IMR-90 (cell line): ENCODE results near the gene LEPROT. TPM values are rescaled to one million over a fixed set of nuclear protein-coding genes. Genes with fewer than 3 reads are reported as not detected.
A peak's percentile ranks its signal among the peaks of the same experiment; 100 is the strongest.

ENCODE experiments used
- ATAC-seq: fragments of 200-7000 bp; cut with Tn5 transposase; 2 replicates; pipeline ENCODE4 v1.9.1; 2020; ENCODE audit warnings: low read depth, mild to moderate bottlenecking, moderate library complexity
- BruUV-seq: library from RNA; stranded (reverse); fragments of 400-500 nt; replicated peaks from 2 replicates; lab custom pipeline; 2021; lab: Mats Ljungman, UMichigan
- CTCF ChIA-PET: fragments of 300-600 bp; formaldehyde crosslinking; extraction: SDS; loops from one replicate; lab custom pipeline; 2021; ENCODE audit warnings: antibody characterized with exemption; lab: Yijun Ruan, JAX
- POLR2A ChIA-PET: fragments of 300-600 bp; sonication (Branson Sonifier 250); formaldehyde crosslinking; loops from one replicate; lab custom pipeline; 2022; ENCODE audit warnings: antibody characterized with exemption; ENCODE audit not compliant: unreplicated experiment; lab: Charles Lee
- DNase-seq: peaks from one replicate; pipeline ENCODE4 v3.0.0; 2013
- H2AFZ ChIP-seq: replicated peaks from 2 replicates; pipeline ENCODE3; 2013; ENCODE audit warnings: low read length, mild to moderate bottlenecking; ENCODE audit not compliant: poor library complexity
- H2AK5ac ChIP-seq: 2 replicates; pipeline ENCODE4 v1.6.1; 2013; ENCODE audit warnings: low read depth, low read length, inconsistent platforms
- H2AK9ac ChIP-seq: replicated peaks from 2 replicates; pipeline ENCODE3; 2013; ENCODE audit warnings: mild to moderate bottlenecking, low read depth, low read length, moderate library complexity; ENCODE audit not compliant: poor library complexity
- H2BK120ac ChIP-seq: 2 replicates; pipeline ENCODE4 v1.6.1; 2013; ENCODE audit warnings: low read depth, low read length, inconsistent platforms
- H2BK15ac ChIP-seq: 3 replicates; pipeline ENCODE4 v1.6.1; 2013; ENCODE audit warnings: low read depth, low read length, inconsistent platforms
- H2BK20ac ChIP-seq: 2 replicates; pipeline ENCODE4 v1.6.1; 2013; ENCODE audit warnings: low read depth, mild to moderate bottlenecking, inconsistent platforms, low read length, moderate library complexity
- H2BK5ac ChIP-seq: 2 replicates; pipeline ENCODE4 v1.6.1; 2013; ENCODE audit warnings: mild to moderate bottlenecking, low read depth, low read length, inconsistent platforms; ENCODE audit not compliant: poor library complexity, severe bottlenecking
- H3K14ac ChIP-seq: replicated peaks from 2 replicates; pipeline ENCODE4 v1.6.1; 2013; ENCODE audit warnings: low read depth, low read length, inconsistent platforms
- H3K18ac ChIP-seq: 2 replicates; pipeline ENCODE4 v1.6.1; 2013; ENCODE audit warnings: low read depth, low read length, control low read depth
- H3K23ac ChIP-seq: 2 replicates; pipeline ENCODE4 v1.6.1; 2013; ENCODE audit warnings: low read depth, low read length, inconsistent platforms
- H3K27ac ChIP-seq: 2 replicates; pipeline ENCODE4 v1.5.1; 2013; ENCODE audit warnings: mild to moderate bottlenecking, control low read depth, low read length; ENCODE audit not compliant: insufficient read depth
- H3K27me3 ChIP-seq: 2 replicates; pipeline ENCODE4 v1.6.1; 2013; ENCODE audit warnings: low read length; ENCODE audit not compliant: control insufficient read depth, insufficient read depth
- H3K36me3 ChIP-seq: 2 replicates; pipeline ENCODE4 v1.6.1; 2013; ENCODE audit warnings: low read length, mixed read lengths; ENCODE audit not compliant: control insufficient read depth, insufficient read depth
- H3K4ac ChIP-seq: 2 replicates; pipeline ENCODE4 v1.6.1; 2013; ENCODE audit warnings: low read depth, low read length, inconsistent platforms
- H3K4me1 ChIP-seq: 2 replicates; pipeline ENCODE4 v1.6.1; 2013; ENCODE audit warnings: low read length, mixed read lengths; ENCODE audit not compliant: control insufficient read depth, insufficient read depth
- H3K4me2 ChIP-seq: 2 replicates; pipeline ENCODE4 v1.6.1; 2013; ENCODE audit warnings: low read depth, mild to moderate bottlenecking, control low read depth, low read length, moderate library complexity
- H3K4me3 ChIP-seq: 2 replicates; pipeline ENCODE4 v1.5.1; 2013; ENCODE audit warnings: low read depth, mild to moderate bottlenecking, control low read depth, low read length, moderate library complexity; ENCODE audit not compliant: insufficient read depth
- H3K56ac ChIP-seq: 2 replicates; pipeline ENCODE4 v1.6.1; 2013; ENCODE audit warnings: low read length, inconsistent platforms; ENCODE audit not compliant: insufficient read depth; ENCODE audit errors: extremely low read depth
- H3K79me1 ChIP-seq, 2 experiments: 2 replicates each; pipeline ENCODE4 v1.6.1; 2013; ENCODE audit warnings: low read length in 2 of 2, inconsistent platforms in 1 of 2, low read depth in 1 of 2
- H3K9ac ChIP-seq: 2 replicates; pipeline ENCODE4 v1.6.1; 2013; ENCODE audit warnings: low read depth, low read length, control low read depth
- H3K9me1 ChIP-seq: 2 replicates; pipeline ENCODE4 v1.6.1; 2013; ENCODE audit warnings: low read length, inconsistent platforms; ENCODE audit not compliant: insufficient read depth
- H3K9me3 ChIP-seq: 2 replicates; pipeline ENCODE4 v1.6.1; 2013; ENCODE audit warnings: low read length; ENCODE audit not compliant: control insufficient read depth, insufficient read depth
- H4K20me1 ChIP-seq: 2 replicates; pipeline ENCODE4 v1.6.1; 2013; ENCODE audit warnings: low read length, inconsistent platforms; ENCODE audit not compliant: insufficient read depth
- H4K5ac ChIP-seq: 2 replicates; pipeline ENCODE4 v1.6.1; 2013; ENCODE audit warnings: mild to moderate bottlenecking, low read depth, low read length, control low read depth
- H4K8ac ChIP-seq, 2 experiments: 2 replicates each; pipeline ENCODE4 v1.6.1; 2013; ENCODE audit warnings: low read depth in 2 of 2, low read length in 2 of 2, control low read depth in 1 of 2, inconsistent platforms in 1 of 2
- H4K91ac ChIP-seq: 2 replicates; pipeline ENCODE4 v1.6.1; 2013; ENCODE audit warnings: low read depth, low read length, inconsistent platforms; ENCODE audit not compliant: insufficient read depth
- FOS ChIP-seq: fragments of 150-350 bp; IDR thresholded peaks from 2 replicates; pipeline ENCODE4 v1.6.1; 2016; ENCODE audit warnings: low read depth, low read length
- MAFK ChIP-seq: IDR thresholded peaks from 2 replicates; pipeline ENCODE4 v1.6.1; 2012; ENCODE audit warnings: low read depth, low read length, improper control_type of control experiment
- NFE2L2 ChIP-seq: fragments of 150-350 bp; IDR thresholded peaks from 2 replicates; pipeline ENCODE4 v1.6.1; 2016; ENCODE audit warnings: low read depth, mild to moderate bottlenecking, low read length
- WGBS, 2 experiments: methylation state at CpG; one replicate each; pipeline versions ENCODE4 v1.1.5 to v1.1.7; 2013; ENCODE audit warnings: missing lambda C conversion rate in 2 of 2; ENCODE audit not compliant: insufficient read length in 1 of 2; ENCODE audit errors: extremely low coverage in 2 of 2; 5-methylcytosine and 5-hydroxymethylcytosine counted together
- dilution Hi-C: fragments of 300-500 bp; cut with HindIII; formaldehyde crosslinking; loops from one replicate; pipeline ENCODE4 v1.14.3; 2018; ENCODE audit warnings: low sequenced_read_pairs; ENCODE audit not compliant: unreplicated experiment
- in situ Hi-C: fragments of 300-500 bp; cut with MboI; formaldehyde crosslinking; loops from 3 replicates; pipeline ENCODE4 v1.14.3; 2019; ENCODE audit warnings: low sequenced_read_pairs, inconsistent platforms, mixed read lengths
- intact Hi-C: fragments of 100-400 bp; cut with micrococcal nuclease; formaldehyde crosslinking; loops from 2 replicates; pipeline ENCODE4 v1.10.0; 2022
- polyA plus RNA-seq, 3 experiments: library from polyadenylated mRNA; depleted of rRNA; stranded (reverse); fragments of >200 nt; gene quantifications; 2 replicates each; pipeline ENCODE4 v1.2.3, GENCODE V29; 2012; ENCODE audit warnings: low replicate concordance in 1 of 3
- total RNA-seq: library from RNA; depleted of rRNA; stranded (reverse); fragments of >200 nt; gene quantifications from 2 replicates; pipeline ENCODE4 v1.2.3, GENCODE V29; 2012

LEPROT gene
- total and polyA plus RNA-seq, 2 of the 4 experiments (the other 2 are of a cell fraction), result 21.0 to 40.2 TPM

GRCh38 chr1:65458730-65459396, 38.4 kb downstream of the LEPROT start:
- no peak overlapping the region for H4K91ac ChIP-seq
- no peak overlapping the region for H3K18ac ChIP-seq
- H3K4me1 ChIP-seq, result no peaks in the 10 kb centered on the region
- H3K9ac ChIP-seq, result no peak overlapping the region
- POLR2A ChIA-PET, result no interaction called here
- no peak overlapping the region for H2BK5ac ChIP-seq
- no peak overlapping the region for H4K8ac ChIP-seq
- H3K27ac ChIP-seq, result no peak overlapping the region
- no peak overlapping the region for H3K4ac ChIP-seq
- no peaks in the 10 kb centered on the region for H3K9me3 ChIP-seq
- 60% methylated on average over 1 of the region's 2 CpGs; no CpG with 5 or more reads in 1 of the 2 experiments for WGBS, 2 experiments
- no peak overlapping the region for H3K14ac ChIP-seq
- H3K23ac ChIP-seq, result no peak overlapping the region
- H3K36me3 ChIP-seq, result no peaks in the 10 kb centered on the region
- TF ChIP-seq MAFK (0 out of 2 replicates have a peak, but pooled peaks have one; percentile 2), NFE2L2 (no peak), FOS (no peak)
- CTCF ChIA-PET, result interaction anchor here (0.6 to 1.4 kb wide), 5 partner anchors 9 to 390 kb away, joined by 3 to 11 read pairs (median 3); no protein-coding TSS in a partner anchor
- H2BK15ac ChIP-seq, result no peak overlapping the region
- no peak overlapping the region for H3K56ac ChIP-seq
- DNase-seq (no peak), ATAC-seq (no peak)
- H2BK120ac ChIP-seq, result no peak overlapping the region
- intact Hi-C loops (no loop called here), in situ Hi-C loops (no loop called here), dilution Hi-C loops (no loop called here)
- no peaks in the 10 kb centered on the region for H3K79me1 ChIP-seq
- no peak overlapping the region for H2AK9ac ChIP-seq
- H3K4me3 ChIP-seq, result no peak overlapping the region
- H2BK20ac ChIP-seq, result no peak overlapping the region
- H3K9me1 ChIP-seq, result no peaks in the 10 kb centered on the region
- H4K5ac ChIP-seq, result no peak overlapping the region
- no peak overlapping the region for H2AK5ac ChIP-seq
- H3K4me2 ChIP-seq, result no peak overlapping the region
- no peak overlapping the region for H2AFZ ChIP-seq
- no peaks in the 10 kb centered on the region for H4K20me1 ChIP-seq
- no TSS peak for BruUV-seq
- no peaks in the 10 kb centered on the region for H3K27me3 ChIP-seq
